Colon (tissue), 2 donors: ENCODE measurements around the gene AMOTL2.

Experiments
- FAIRE-seq: peaks from 2 replicates; lab custom pipeline; 2012; peaks lifted over from hg19 to GRCh38; lab: Jason Lieb, UNC
- donor health status: control.
- donor health status: control.

Gene AMOTL2

GRCh38 chr3:134366221-134366927 is 7.9 kb downstream of the AMOTL2 start:
- no peak for FAIRE-seq

- FAIRE-seq = no peak
Measured at GRCh38 chr3:134365766-134366065, 8.5 kb downstream of the AMOTL2 start.

DNA sequence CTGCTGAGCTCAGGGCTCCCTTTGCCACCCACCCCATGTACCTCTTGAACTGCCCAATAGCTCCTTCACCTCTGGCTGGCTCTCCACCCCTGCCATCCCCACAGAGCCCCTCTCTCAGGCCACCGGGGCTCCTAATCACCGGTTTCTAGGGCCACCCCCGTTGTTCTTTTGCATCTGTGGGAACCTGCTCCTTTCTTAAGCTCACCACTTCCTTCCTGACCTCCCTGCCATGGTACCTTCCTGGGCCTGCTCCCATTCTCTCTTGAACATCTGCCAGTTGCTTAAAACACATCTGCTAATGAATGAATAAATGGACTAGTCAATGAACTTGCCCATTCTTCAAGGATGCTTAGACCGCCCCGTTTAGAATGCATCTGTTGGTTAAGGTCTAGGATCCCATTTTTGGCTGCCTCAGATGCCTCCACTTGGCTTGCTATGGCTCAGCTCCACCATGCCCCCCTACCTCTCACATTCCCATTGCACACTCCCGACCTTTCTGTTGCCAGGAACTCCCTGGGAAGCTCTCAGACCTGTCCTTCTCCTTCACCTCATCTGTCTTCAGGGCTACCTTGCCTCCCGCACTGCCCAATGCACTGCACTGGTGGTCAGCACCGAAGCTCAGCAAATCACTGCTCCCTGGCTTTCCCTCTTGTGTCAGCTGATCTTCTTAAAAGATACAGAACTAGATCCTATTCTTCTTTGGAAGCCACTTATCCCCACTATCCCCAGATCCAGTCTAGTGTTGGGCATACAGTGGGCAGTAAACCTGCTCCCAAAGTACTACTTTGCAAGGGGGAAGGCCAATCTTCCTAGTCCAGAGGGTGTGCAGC is 9.1 kb downstream of the AMOTL2 start:
- FAIRE-seq = no peak

- no peak for FAIRE-seq
Measured at GRCh38 chr3:134364061-134364935, 9.9 kb downstream of the AMOTL2 start.

- no peak for FAIRE-seq
Measured at GRCh38 chr3:134363381-134363755, 10.9 kb downstream of the AMOTL2 start.

DNA sequence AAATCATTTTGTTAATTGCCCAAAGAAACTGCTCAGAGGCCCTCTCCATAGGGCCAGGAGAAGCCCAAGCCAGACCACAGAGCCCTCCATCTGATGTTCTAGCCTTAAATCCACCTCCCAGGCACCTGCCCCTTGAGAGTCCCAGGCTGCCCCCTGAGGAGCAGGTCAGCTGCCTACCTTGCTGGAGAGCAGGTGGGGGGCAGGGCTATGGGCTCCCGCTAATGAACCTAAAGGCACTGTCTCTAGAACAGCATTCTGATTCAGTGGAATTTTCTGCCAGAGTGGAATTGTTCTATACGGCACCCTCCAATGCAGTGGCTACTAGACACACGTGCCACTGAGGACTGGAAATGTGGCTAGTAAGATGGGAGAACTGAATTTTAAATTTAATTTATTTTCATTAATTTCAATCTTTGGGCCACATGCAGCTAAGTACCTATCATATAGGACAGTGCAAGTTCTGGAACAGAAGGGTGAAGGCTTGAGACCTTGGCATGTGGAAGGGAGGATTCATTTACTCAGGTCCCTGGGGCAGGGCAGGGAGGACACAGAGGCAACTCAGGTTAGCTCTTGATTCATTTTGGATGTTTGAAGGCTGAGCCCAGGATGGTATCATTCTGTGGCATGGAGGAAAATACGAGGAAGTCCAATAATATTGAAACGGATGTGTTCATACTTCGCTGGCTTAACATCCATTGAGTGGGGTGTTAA is 11.4 kb downstream of the AMOTL2 start:
- no peak for FAIRE-seq

DNA sequence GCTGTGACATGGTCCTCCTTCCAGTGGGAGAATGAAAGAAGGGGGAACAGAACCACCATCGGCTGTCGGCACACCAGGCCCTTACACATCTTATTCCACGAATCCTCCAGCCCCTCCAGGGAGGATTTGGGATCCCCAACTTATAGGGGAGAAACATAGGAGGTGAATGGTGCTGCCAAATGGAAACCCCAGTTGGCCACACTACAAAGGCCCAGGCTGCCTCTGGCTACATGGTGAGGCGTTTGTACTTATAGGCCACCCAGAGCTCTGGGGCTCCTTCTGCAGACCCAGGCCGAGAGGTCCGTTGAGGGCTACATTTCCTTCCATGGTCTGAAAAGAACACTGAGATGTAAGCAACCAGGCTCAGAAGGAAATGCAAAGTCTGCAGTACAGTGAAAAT is 12.0 kb downstream of the AMOTL2 start:
- no peak for FAIRE-seq

DNA sequence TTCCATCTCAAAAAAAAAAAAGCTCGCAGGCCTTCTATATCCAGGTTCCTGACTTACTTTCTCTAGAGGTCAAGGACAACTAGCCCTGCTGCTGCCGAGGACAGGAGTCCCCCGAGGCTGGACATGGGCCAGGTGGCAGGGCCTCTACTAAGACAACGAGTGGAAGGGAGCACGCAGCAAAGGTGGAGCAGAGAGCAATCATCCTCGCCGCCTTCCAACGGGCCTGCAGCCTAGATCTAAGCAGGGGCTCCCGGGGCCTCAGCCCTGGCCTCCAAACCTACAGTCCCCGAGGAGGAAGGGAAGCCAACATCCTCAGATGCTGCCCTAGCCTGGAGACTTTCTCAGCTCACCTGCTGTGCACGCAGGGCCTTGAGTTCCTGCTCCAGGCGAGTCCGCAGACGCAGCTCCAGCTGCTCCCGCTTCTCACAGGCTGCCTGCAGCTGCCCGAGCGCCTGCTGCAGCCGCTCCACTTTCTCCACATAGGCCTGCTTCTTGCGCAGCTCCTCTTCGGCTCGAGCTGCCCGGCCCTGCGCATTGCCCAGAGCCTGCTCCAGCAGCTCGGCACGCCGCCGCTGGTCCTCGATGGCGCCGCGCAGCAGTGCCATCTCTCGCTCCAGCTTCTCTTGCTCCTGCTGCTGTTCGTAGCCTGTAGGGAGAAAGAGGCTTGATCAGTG is 12.9 kb downstream of the AMOTL2 start:
- no peak for FAIRE-seq

GRCh38 chr3:134360046-134360445 is 14.2 kb downstream of the AMOTL2 start:
- no peak for FAIRE-seq

- no peak for FAIRE-seq
Measured at GRCh38 chr3:134359121-134360010, 14.9 kb downstream of the AMOTL2 start.

- FAIRE-seq = no peak
Measured at GRCh38 chr3:134357914-134358811, 16.1 kb downstream of the AMOTL2 start.

DNA sequence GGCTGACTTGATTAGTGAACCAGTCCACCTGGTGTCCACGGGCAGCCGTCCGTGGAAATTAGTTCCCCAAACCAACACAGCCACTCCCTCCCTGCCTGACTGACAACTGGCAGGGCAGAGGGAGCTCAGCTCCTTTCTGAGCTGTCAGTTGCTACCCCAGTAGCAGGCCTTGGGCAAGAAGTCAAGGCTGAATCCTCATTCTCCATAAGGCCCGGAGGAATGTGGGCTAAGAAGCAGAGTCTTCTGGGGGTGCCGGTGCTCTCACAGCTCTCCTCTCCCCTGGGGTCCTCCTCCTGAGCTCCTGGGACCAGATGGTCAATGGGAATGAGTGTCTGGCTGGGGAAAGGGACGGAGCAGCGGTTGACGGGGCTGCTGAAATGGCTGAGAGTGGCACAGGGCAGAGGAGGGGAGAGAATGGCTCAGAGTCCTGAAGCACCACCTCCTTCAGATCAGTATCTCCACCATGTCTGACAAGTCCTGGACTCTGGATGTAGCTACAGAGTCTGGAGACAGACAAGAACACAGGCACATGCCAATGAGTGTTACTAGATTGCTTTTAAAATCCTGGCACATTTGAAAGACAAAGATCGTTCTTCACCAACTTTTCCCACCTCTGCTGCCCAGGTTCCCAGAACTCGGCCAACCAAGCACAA is 16.9 kb downstream of the AMOTL2 start:
- FAIRE-seq = no peak

DNA sequence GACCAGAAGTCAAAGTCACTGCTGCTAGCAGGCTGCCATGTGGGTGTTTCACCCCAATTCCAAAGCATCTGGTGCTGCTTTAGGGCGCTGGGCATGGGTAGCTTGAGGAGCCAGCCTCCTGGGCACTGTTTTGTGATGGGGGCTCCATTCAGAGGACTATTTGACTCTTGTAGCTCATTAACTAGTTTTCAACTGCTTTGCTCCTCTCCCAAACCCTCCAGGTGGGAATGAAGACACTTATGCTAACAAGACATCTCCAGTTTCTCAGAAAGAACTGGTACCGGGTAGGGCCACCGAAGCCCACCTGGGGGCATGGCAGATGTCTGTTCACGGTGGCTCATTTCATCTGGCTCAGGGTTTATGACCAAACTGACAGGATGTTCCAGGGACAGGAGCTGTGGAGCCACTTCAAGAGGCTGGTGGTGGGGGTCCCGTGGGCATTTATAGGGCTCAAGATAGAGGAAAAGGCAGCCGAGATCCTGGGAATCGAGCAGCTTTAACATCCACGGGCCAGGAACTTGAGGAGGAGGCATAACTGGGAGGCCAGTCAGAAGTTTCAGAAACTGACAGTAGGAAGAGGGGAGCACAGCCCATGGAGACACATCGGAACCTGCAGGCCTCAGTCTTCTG is 17.7 kb downstream of the AMOTL2 start:
- no peak for FAIRE-seq

DNA sequence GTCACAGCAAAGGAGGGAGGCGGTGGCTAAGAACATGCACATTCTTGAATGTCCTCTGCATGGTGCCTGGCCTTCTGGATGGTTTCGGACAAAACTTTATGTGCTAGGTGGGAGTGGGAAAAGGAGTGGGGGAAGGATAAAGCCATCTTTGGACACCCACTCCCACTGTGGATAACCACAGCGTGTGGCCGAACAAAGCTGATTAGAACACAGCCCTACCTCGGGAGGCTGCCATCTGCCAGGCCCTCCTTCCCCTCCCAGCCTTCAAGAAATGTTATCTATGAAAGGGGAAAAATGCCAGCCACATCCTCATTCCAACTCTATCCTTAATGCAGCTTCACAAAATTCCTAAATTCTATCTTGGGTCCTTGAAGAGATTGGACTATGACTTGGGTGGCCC is 18.8 kb downstream of the AMOTL2 start:
- FAIRE-seq = no peak

DNA sequence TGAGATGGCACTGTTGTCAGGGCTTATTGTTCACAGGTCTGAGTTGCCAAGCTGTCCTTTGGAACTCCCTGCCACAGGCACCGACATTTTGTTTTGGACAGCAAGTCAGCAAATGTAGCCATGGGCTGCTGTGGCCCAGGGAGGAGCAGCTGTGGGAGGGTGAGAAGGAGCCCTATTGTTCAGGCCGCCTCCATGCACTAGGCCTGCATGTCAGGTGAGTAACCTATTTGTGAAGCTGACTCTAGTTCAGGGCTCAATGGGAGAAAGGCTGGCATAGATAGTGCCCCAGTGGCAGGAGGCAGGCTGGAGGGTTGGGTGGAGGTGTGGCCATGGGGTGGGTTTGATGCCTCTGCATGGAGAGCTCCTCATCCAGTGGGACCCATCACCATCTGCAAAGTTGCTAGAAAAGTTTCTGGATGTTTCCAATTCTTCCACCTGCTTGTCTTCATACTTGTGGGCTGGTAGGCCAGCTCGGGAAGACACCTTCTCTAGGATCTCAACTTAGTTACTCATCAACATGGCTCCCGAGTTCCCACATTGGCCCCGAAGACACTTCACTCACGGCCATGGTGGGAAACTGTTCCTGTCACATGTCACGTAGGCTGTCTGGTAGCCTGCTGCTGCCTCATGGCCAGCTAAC is 19.5 kb downstream of the AMOTL2 start:
- no peak for FAIRE-seq

GRCh38 chr3:134353831-134354611 is 20.2 kb downstream of the AMOTL2 start:
- FAIRE-seq = no peak

DNA sequence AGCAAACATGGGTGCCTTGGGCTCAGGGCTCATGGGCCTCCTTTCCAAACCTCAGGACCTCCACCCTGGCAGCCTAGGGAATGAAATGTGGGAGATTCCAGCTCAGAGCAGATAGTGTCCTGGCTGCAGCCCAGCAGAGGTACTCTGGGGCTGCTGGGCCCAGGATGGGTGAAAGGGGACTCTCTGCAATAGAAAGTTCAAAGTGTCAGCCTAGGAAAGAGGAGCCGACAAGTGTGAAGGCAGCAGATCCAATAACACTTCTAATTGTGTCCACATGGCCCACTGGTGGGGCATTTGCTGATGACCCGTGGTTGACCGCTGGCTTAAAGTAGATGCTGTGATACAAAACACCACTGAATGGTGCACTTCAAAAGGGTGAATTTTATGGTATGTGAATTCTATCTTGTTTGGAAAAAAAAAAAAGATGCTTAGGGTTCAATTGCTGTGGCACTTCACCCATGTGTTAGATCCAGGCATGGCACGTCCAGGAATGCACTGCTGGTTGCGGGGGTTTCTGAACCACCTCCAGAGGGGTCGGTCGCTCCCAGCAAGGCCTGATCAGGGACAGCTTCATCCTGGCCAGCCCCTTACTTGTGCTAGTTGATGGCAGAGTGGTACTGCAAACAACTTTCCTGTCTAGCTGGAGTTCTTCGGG is 20.9 kb downstream of the AMOTL2 start:
- FAIRE-seq = no peak
